GM21529 (cell line): Measurements from ENCODE around the gene CTU2.

Source experiments
- ATAC-seq: cut with Tn5 transposase; IDR thresholded peaks from one replicate; pipeline ENCODE4 v1.9.1; 2021; ENCODE audit not compliant: unreplicated experiment

CTU2 gene

DNA sequence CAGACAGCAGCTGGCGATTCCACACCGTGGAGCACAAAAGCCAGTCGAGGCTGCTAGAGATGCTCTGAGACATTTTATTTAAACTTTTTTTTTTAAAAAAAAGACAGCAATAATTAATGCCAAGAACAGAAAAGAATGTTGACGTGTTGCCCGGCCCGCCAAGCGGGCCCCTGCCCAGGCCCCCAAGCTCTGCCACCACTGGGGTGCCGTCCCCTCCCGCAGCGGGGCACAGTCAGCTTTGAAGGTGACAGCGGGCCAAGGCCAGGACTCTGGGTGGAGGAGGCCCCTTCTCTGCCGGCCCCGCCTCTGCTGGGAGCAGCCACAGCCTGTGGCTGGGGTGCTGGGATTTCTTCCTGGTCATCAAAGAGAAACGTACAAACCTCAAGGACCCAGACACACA is 9.9 kb upstream of the CTU2 start:
- no peak for ATAC-seq

DNA sequence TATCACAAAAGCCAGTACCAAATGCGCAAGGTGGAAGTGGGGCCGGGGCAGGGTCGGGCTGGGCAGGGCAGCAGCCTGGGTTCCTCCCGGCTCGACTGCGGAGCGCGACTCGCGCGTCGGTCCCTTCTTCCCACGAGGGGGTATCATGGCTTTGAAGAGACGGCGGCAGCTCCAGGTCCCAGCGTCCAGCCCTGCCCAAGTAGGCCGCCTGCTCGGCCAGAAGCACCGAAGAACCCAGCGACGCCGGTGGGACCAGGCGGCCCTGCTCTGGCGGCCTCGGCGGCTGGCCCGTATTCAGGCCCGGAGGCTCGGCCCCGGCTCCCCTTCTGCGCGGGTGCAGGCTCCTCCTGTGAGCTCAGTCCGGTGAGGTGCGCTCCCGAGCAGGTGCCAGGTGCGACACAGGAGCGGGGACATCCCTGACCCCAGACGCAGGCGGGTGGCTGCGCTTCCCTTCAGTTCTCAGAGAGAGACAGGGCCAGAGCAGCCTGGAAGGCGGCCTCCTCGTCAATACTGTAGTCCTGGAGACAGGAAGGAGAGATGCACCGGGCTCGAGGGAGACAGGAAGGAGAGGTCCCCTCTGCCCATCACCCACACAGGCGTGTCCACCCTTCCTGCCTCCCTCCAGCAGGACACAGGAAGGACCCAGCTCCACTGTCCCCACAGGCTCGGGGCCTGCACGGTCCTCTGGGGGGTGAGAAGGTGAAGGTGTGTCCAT is 9.0 kb upstream of the CTU2 start:
- no peak for ATAC-seq

DNA sequence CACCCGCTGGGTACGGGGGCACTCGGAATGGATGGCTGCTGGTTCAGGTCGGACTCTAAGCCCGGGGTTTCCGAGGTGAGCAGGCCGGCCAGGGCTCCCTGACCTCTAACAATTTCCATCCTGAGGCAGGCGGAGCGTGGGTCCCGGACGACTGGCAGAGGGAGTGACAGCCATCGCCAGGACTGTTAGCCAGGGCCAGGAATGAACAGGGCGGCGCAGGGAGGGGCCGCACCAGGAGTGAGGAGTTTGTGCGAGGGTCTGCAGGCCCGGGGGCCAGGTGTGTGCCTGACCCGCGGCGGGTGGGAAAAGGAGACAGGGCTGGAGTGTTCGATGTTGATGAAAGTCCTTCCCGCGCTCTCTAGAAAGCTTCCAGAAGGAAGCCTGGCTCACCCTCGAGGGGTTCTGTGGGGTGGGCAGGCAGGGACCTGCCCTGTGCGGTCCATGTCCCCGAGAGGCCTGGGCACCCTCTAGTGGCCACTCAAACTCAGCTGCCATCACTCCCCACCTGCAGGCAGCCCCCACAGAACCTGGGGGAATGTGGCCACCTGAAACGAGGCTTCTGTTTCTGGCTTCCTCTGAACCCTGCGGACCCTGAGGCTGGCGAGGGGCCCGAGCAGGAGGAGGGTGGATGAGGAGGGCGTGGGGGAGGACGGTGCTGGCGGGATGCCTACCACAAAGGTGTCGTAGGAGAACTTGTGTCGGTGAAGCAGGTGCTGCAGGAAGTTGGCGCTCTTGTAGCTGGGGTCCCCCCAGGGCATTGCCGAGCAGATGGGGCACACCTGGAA is 8.3 kb upstream of the CTU2 start:
- ATAC-seq, result no peak

DNA sequence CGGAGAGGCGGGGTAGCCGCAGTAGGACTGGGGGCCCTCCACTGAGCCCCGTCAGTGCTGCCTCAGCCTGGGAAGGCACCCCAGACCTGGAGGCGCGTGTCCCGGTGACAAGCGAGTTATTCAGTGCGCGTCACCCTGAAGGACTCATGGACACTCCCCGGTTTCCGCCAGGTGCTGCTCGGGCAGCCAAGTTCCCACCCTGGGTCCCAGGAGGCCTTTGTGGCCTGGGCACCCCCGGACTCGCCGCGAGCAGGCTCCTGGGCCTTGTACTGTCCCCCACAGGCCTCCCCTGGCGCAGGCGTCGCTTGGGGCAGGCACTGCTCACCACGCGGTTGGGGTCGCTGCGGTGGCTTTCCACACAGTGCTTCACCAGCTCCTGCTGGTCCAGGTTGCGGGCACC is 7.7 kb upstream of the CTU2 start:
- no peak for ATAC-seq

DNA sequence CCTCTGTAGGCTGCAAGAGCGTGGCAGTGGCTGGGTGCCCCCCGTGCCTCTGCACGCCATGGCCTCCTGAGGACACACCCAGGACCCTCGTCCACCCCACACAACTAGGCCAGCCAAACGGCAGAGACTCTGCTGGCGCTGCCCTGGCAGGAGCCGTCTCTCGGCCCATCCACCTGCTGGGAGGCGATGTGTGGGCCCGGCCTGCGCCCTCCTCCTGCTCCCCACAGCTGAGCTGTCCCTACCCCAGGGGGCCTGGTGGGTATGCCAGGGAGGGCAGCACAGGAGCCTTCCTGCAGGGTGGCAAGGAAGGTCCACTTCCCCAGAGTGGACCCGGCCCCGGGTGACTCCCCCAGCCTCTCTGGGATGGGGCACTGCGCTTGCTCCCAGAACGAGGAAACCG is 7.1 kb upstream of the CTU2 start:
- ATAC-seq, result no peak

DNA sequence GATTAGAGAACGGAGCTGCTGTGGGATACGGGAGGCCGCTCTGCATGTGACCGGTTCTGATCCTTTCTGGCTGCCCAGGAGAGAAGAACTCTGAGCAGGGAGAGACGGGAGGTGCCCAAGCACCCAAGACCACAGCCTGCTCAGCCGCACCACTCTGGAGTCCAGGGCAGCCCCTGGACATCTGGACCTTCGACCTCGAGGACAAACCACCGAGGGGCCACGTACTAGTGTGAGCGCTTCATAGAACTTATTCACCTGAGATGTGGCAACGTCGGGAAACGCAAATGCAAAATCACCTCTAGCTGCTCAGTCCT is 6.0 kb upstream of the CTU2 start:
- no peak for ATAC-seq

DNA sequence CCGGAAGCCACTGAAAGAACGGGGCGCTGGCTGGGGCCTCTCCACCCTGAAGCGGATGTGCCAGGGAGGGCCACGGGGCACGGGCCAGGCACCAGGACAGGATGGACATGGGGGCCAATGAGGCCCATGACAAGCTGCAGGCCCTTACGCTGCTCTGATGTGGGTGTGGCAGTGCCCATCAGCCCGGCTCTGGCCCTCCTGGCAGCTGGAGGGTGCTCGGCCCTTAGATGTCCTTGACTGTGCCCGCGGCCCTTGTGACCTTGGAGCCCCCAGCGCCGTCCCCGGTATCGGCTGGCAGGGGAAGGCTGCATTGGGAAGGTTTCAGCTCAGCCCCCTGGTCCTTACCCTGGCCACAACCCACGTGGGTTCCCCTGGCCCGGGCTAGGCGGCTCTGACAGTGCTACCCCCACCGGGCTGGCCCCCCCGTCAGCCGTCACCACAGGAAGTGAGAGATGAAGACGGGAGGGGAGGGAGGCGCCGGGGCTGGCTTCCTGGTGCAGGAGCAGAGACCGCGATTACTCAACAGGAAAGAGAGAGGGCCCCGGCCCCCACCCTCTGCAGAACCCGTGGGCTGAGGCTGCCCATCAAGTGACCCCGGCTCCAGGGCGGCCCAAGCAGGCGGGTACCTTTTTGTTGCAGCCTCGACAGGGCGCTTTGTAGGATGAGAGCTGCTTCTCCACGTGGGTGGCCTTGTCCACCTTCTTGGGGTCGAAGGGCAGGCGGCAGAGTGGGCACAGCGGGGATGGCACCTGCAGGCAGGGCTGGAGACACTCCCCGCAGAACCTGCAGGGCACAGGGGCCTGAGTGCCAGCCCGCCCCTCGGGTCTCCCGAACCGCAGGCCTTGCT is 5.4 kb upstream of the CTU2 start:
- ATAC-seq, result peak; percentile 70

DNA sequence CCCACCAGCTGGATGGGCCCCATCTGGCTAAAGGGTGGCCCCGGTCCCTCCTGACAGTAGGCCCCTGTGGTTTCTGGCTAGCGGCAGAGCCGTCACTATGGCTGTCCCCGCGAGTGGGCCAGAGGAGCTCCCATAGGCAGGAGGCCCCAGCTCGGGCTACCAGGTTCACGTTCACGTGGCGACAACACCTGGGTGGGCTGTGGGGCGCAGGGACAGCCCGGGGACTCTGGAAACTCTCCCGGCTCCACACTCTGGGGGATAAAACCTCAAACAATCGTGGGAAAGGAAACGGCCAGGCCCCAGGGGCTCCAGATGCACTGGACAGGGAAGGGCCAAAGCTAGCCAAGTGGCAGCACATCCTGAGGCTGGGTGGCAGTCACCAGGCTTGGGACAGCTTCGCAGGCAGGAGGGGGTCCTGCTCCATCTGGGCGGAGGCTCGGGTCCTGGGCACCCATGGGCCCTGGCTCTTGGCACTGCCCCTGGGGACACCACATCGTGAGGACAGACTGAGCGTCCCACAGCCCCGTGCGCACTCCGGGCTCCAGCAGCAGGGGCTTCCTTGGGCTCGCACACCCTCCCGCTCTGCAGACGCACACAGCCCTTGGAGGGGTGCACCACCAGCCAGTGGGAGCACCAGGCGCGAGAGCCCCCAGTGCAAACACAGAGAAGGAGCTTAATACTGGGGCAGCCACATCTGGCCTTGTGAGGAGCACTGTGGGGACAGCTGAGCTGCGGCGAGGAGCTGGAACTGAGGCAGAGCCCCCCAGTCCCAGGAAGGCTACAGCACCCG is 4.5 kb upstream of the CTU2 start:
- ATAC-seq, result no peak

DNA sequence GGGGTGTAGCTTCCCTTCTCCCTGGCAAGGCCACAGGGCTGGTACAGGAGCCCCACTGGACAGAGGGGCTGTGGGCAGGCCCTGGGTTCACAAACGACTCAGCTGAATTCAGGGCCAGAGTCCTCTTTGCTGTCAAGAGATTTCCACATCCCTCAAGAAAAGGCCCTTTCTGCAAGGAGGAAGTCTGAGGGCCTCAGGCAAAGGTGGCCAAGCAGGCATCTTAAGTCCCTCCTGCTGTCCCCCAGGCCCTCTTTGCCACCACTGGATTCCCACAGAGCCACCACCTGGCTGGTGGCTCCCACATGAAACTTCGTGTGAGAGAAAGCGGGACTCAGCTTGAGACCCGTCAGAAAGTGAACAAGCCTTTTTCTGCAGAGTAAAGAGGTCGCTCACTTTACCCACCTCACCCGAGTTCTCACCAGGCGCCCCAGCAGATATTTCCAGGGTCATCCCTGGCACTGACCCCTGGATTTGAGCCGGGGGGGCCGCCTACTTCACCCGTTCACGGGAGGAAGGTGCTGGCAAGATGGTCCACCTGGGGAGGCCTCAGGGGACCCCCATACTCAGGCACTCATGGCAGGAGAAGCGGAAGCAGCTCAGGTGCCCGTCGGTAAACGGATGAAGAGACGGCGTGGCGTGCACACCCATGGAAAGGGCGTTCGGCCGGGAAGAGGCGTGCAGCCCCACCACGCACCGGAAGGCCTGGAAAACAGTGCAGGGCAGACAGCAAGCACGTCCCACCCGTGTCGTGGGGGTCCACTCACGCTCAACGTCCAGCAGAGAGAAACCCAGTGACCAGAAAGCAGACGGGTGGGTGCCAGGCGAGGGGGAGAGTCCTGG is 3.7 kb upstream of the CTU2 start:
- no peak for ATAC-seq

DNA sequence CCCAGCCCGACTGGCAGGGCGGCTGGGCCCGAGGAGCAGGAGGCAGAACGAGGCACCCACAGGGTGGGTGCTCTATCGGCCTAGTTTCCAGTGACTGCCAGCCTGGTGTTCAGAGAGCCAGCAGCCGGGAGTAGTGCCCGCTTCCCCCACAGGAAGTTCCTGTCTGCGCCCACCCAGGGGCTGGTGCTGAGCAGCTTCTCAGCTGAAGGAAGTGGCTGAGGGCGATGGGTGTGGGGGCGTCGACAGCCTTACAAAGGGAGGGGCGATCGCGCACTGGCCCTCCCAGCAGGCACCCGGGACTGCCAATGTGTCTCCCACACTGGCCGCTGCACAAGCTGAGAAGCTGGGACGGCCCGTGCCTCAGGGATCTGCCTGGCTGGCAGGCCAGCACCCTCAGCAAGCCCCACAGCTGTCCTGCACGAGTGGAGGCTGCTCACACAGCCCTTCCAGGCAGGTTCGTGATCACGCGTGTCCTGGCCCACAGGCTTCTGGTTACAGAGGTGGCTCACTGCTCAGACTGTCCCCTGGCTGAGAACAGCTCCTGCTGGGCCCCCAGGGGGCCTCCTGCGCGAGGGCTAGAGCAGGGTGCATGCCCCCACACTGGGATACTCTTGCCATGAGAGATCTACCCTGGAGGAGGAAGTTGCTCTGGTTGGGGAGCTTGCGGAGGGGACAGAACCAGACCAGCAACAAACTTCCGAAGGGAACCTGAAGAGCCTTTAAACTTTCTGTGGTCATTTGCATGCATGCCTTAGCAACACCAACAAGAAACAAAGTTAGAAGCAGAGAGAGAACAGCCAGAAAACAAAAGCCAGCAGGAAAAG is 2.6 kb upstream of the CTU2 start:
- ATAC-seq, result no peak

DNA sequence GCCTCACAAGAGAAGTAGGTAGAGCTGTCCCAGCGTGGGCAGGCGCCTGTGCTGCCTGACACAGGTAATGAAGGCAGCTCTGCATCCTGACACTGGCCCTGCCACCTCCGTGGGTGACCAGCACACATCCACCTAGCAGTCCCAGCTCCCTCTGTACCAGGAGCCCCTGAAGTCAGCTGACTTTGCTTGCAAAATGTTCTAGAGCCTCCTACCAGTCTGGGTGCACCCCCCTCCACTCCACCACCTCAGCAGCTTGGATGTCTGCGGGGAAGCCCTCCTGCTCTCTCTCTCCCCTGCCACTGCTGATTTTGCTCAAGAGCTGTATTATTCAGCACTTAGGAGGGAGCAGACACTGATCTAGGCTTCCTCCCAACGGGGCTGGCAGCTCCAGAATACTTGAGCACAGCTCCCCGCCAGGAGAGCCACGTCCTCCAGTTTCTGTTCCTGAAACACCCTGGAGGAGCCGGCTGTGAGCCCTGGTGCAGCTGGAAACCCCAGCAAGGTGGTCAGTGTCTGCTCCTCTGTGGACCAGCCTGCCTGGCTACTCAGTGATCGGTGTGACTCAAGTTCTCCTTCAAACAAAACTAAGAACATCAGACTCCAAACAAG is 1.1 kb upstream of the CTU2 start:
- ATAC-seq, result no peak

DNA sequence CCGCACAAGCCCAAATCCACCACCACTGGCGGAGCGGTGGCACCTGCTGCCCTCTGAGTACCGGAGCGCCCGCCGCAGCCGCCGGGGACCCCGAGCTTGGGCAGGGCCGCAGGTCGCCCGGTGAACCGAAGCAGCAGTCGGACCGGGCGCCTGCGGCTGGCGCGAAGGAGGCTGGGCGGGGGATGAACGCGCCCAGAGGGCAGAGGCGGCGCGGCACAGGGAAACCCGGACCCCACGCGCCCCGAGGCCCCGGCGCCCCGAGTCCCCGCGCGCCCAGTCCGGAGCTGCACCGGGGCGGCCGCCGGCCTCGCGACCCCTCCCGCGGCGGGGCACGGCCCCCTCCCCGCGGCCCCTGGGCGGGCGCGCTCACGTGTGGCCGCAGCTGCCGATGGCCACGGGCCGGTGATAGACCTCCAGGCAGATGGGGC is 488 bp upstream of the CTU2 start:
- ATAC-seq, result peak; percentile 8

DNA sequence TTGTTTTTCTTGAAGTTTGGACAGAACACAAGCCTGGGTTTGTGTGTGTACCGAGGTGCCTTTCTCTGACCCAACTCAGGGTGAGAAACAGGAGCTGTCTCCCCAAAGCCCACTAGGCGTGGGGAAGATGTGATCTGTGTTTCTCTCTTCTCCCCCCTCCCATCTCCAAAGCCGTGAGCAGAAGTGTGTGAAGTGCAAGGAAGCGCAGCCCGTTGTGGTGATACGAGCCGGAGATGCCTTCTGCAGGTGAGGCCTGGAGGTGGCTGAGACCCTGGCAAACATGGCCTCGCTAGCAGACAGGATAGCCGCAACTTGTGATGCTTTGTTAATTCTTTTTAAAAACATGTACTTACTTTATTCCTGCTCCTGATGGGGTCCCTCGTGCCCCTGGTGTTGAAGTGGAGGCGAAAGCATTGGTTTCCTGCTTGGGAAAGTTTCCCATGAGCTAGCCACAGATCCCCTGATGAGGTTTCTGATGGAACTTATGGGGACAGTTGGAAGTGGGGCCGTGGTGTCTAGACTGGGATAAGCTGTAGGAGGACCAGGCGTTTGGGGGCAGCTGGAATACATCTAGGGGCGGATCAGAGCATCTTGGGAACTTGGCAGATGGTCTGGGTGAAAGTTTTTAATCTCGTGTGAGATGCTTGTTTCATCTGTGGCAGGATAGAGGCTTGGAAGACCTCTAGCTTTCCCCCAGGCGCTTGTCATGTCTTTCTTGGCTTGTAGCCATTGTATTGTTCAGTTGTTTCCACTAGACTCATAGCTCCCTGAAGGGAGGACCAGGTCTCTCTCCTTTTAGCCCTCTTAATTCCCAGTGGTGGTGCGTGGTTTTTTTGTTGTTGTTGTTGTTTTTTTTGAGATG is 893 bp downstream of the CTU2 start:
- no peak for ATAC-seq

DNA sequence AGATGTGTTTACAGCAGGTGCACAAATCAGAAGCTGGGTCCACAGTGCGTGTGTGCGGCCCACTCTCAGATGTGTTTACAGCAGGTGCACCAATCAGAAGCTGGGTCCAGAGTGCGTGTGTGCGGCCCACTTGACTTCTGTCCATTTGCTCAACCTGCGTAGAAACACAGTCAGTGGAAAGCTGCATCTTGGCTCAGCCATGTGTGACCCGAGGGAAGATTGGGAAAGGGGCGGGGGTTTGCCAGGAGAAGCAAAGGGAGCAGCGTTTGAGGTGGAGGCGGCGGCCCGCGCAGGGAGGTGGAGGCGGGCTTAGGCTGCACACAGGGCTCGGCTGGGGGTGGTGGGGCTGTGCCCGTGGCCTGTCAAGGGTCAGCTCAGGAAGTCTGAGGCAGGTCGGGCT is 4.3 kb downstream of the CTU2 start:
- no peak for ATAC-seq

DNA sequence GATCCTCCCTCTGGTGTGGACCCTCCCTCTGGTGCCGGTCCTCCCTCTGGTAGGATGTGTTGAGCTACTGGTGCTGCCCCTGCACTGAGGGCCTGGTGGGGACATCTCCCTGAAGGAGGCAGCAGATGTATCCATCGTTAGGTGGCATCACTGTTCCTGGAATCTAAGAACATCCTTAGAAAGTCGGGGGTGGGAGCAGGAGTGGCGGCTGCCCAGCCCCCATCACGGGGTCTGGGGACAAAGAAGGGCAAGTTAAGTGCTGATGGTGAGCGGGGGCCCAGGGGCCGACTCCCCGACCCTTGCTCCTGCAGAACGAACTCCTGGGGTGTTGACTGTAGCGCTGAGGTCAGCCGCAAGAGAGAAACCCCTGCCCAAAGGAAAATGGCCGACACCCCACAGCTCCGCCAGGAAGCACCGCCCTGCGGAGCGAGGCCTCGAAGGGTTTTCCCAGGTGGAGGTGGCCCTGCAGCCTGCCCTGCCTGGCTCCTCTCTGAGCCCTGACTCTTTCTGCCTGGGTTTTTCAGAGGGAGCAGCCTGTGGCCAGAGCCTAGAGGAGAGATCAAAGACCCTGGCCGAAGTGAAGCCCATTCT is 5.5 kb downstream of the CTU2 start:
- ATAC-seq, result no peak

DNA sequence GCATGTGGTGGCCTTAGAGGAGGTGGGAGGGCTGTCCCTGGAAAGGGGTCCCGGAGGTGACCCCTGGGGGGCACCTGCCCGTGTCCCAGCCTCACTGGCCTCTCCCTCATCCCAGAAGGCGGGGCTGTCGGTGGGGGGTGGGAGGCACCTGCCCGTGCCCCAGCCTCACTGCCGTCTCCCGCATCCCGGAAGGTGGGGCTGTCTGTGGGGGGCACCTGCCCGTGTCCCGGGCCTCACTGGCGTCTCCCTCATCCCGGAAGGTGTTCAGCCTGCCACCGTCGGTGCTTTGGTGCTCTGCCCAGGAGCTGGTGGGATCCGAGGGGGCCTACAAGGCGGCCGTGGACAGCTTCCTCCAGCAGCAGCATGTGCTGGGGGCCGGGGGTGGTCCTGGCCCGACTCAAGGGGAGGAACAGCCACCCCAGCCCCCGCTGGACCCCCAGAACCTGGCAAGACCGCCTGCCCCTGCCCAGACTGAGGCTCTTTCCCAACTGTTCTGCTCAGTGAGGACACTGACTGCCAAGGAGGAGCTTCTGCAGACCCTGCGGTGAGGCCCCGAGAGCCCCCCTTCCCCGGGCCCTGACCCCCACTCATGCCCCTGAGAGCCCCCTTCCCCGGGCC is 6.2 kb downstream of the CTU2 start:
- no peak for ATAC-seq

DNA sequence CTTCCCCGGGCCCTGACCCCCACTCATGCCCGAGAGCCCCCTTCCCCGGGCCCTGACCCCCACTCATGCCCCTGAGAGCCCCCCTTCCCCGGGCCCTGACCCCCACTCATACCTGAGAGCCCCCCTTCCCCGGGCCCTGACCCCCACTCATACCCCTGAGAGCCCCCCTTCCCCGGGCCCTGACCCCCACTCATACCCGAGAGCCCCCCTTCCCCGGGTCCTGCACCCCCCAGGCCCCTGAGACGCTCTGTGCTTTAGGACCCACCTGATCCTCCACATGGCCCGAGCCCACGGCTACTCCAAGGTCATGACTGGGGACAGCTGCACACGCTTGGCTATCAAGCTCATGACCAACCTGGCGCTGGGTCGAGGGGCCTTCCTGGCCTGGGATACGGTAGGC is 6.8 kb downstream of the CTU2 start:
- no peak for ATAC-seq
